ENCODE results near the gene IFT80.
A peak's percentile ranks its signal among the peaks of the same experiment; 100 is the strongest.

The IFT80 gene

GRCh38 chr3:160343132-160343531 is 55.9 kb downstream of the IFT80 start:
- no peak overlapping the region for H3K4me2 ChIP-seq (ENCODE audit: low read length, poor library complexity, severe bottlenecking)
- H4K91ac ChIP-seq (ENCODE audit: low read length), result no peak overlapping the region
- H3K27ac ChIP-seq (ENCODE audit: low read length, poor library complexity, severe bottlenecking), result no peak overlapping the region
- H3K4me1 ChIP-seq (ENCODE audit: control insufficient read depth, insufficient read depth, low read depth, low read length), result no peaks in the 10 kb centered on the region
- peak; percentile 38 for DNase-seq
- H3K18ac ChIP-seq (ENCODE audit: low read depth in 1 of 2, low read length in 2 of 2), result no peak overlapping the region
- H3K27me3 ChIP-seq (ENCODE audit: control insufficient read depth in 1 of 2, insufficient read depth in 1 of 2, low read length in 2 of 2), result no peaks in the 10 kb centered on the region
- no peak overlapping the region for H3K14ac ChIP-seq (ENCODE audit: low read length in 2 of 2)
- no peak overlapping the region for H2AK5ac ChIP-seq (ENCODE audit: low read length, severe bottlenecking)
- no peak overlapping the region for H3K23ac ChIP-seq (ENCODE audit: low read length in 2 of 2)
- H3K4ac ChIP-seq (ENCODE audit: low read depth in 1 of 2, low read length in 2 of 2), result no peak overlapping the region
- no peak overlapping the region for H2BK12ac ChIP-seq (ENCODE audit: low read length in 2 of 2)
- no peak overlapping the region for H2BK5ac ChIP-seq (ENCODE audit: low read depth, low read length, poor library complexity, severe bottlenecking)
- no peak overlapping the region for H3K9ac ChIP-seq (ENCODE audit: low read length)
- WGBS, result no CpG with 5 or more reads among the region's 1 CpG
- H2BK15ac ChIP-seq (ENCODE audit: low read depth, poor library complexity, severe bottlenecking), result no peak overlapping the region
- H3K4me3 ChIP-seq (ENCODE audit: insufficient read depth in 1 of 2, low read depth in 1 of 2, low read length in 2 of 2), result no peak overlapping the region
- H3K36me3 ChIP-seq (ENCODE audit: control insufficient read depth in 1 of 2, insufficient read depth in 2 of 2, low read depth in 1 of 2, low read length in 2 of 2), result peaks cover 3 to 70% of the 10 kb centered on the region in 2 experiments
- H3K79me1 ChIP-seq (replicated peaks; ENCODE audit: low read length, poor library complexity, severe bottlenecking), result peaks cover 1% of the 10 kb centered on the region
- H2AFZ ChIP-seq (ENCODE audit: low read depth, low read length), result no peak overlapping the region
- H4K8ac ChIP-seq (ENCODE audit: low read length), result no peak overlapping the region
- peaks cover 4% of the 10 kb centered on the region for H3K9me3 ChIP-seq (ENCODE audit: control insufficient read depth, low read length)
- H2BK120ac ChIP-seq (ENCODE audit: low read depth, low read length), result no peak overlapping the region

- peaks cover 1% of the 10 kb centered on the region for H3K79me1 ChIP-seq (replicated peaks; ENCODE audit: low read length, poor library complexity, severe bottlenecking)
- H3K36me3 ChIP-seq (ENCODE audit: control insufficient read depth in 1 of 2, insufficient read depth in 2 of 2, low read depth in 1 of 2, low read length in 2 of 2), result peaks cover 2 to 53% of the 10 kb centered on the region in 2 experiments
- no peak overlapping the region for H2AFZ ChIP-seq (ENCODE audit: low read depth, low read length)
- no peak overlapping the region for H3K18ac ChIP-seq (ENCODE audit: low read depth in 1 of 2, low read length in 2 of 2)
- H3K9ac ChIP-seq (ENCODE audit: low read length), result no peak overlapping the region
- H2AK5ac ChIP-seq (ENCODE audit: low read length, severe bottlenecking), result no peak overlapping the region
- H3K14ac ChIP-seq (ENCODE audit: low read length in 2 of 2), result no peak overlapping the region
- H2BK5ac ChIP-seq (ENCODE audit: low read depth, low read length, poor library complexity, severe bottlenecking), result peak overlapping the region; percentile 25
- H3K4ac ChIP-seq (ENCODE audit: low read depth in 1 of 2, low read length in 2 of 2), result no peak overlapping the region
- DNase-seq, result no peak
- 100% methylated on average over 2 of the region's 2 CpGs for WGBS
- H3K9me3 ChIP-seq (ENCODE audit: control insufficient read depth, low read length), result peaks cover 10% of the 10 kb centered on the region
- no peak overlapping the region for H3K4me2 ChIP-seq (ENCODE audit: low read length, poor library complexity, severe bottlenecking)
- H2BK15ac ChIP-seq (ENCODE audit: low read depth, poor library complexity, severe bottlenecking), result no peak overlapping the region
- no peak overlapping the region for H4K91ac ChIP-seq (ENCODE audit: low read length)
- no peak overlapping the region for H4K8ac ChIP-seq (ENCODE audit: low read length)
- H3K27ac ChIP-seq (ENCODE audit: low read length, poor library complexity, severe bottlenecking), result no peak overlapping the region
- no peaks in the 10 kb centered on the region for H3K27me3 ChIP-seq (ENCODE audit: control insufficient read depth in 1 of 2, insufficient read depth in 1 of 2, low read length in 2 of 2)
- no peak overlapping the region for H2BK120ac ChIP-seq (ENCODE audit: low read depth, low read length)
- no peaks in the 10 kb centered on the region for H3K4me1 ChIP-seq (ENCODE audit: control insufficient read depth, insufficient read depth, low read depth, low read length)
- H3K23ac ChIP-seq (ENCODE audit: low read length in 2 of 2), result peak overlapping the region in 1 of 2 experiments; percentile 74
- no peak overlapping the region for H3K4me3 ChIP-seq (ENCODE audit: insufficient read depth in 1 of 2, low read depth in 1 of 2, low read length in 2 of 2)
- H2BK12ac ChIP-seq (ENCODE audit: low read length in 2 of 2), result no peak overlapping the region
These were observed 58.7 kb downstream of the IFT80 start for GRCh38 chr3:160340351-160340750.

GRCh38 chr3:160331127-160331937 is 67.7 kb downstream of the IFT80 start:
- 42% methylated on average over 3 of the region's 3 CpGs for WGBS
- H3K4me3 ChIP-seq (ENCODE audit: insufficient read depth in 1 of 2, low read depth in 1 of 2, low read length in 2 of 2), result no peak overlapping the region
- peak; percentile 84 for DNase-seq

GRCh38 chr3:160330690-160331089 is 68.3 kb downstream of the IFT80 start:
- Histone ChIP-seq H3K4me3 (ENCODE audit: insufficient read depth in 1 of 2, low read depth in 1 of 2, low read length in 2 of 2) (no peak overlapping the region), H3K18ac (ENCODE audit: low read depth in 1 of 2, low read length in 2 of 2) (no peak overlapping the region), H3K14ac (ENCODE audit: low read length in 2 of 2) (no peak overlapping the region), H3K4ac (ENCODE audit: low read depth in 1 of 2, low read length in 2 of 2) (no peak overlapping the region), H2AFZ (ENCODE audit: low read depth, low read length) (no peak overlapping the region), H3K27me3 (ENCODE audit: control insufficient read depth in 1 of 2, insufficient read depth in 1 of 2, low read length in 2 of 2) (no peaks in the 10 kb centered on the region), H2BK12ac (ENCODE audit: low read length in 2 of 2) (no peak overlapping the region), H2AK5ac (ENCODE audit: low read length, severe bottlenecking) (no peak overlapping the region), H2BK120ac (ENCODE audit: low read depth, low read length) (peak overlapping the region; percentile 27), H3K4me2 (ENCODE audit: low read length, poor library complexity, severe bottlenecking) (no peak overlapping the region), H3K36me3 (ENCODE audit: control insufficient read depth in 1 of 2, insufficient read depth in 2 of 2, low read depth in 1 of 2, low read length in 2 of 2) (peaks cover 0 to 36% of the 10 kb centered on the region in 2 experiments), H3K27ac (ENCODE audit: low read length, poor library complexity, severe bottlenecking) (no peak overlapping the region), H3K79me1 (replicated peaks; ENCODE audit: low read length, poor library complexity, severe bottlenecking) (no peaks in the 10 kb centered on the region), H2BK15ac (ENCODE audit: low read depth, poor library complexity, severe bottlenecking) (no peak overlapping the region), H4K8ac (ENCODE audit: low read length) (no peak overlapping the region), H2BK5ac (ENCODE audit: low read depth, low read length, poor library complexity, severe bottlenecking) (no peak overlapping the region), H3K4me1 (ENCODE audit: control insufficient read depth, insufficient read depth, low read depth, low read length) (no peaks in the 10 kb centered on the region), H3K23ac (ENCODE audit: low read length in 2 of 2) (no peak overlapping the region), H3K9me3 (ENCODE audit: control insufficient read depth, low read length) (no peaks in the 10 kb centered on the region), H3K9ac (ENCODE audit: low read length) (peak overlapping the region; percentile 68), H4K91ac (ENCODE audit: low read length) (no peak overlapping the region)
- no peak for DNase-seq

More at GRCh38 chr3:160331127-160331937, 67.7 kb downstream of the IFT80 start:
- H2BK15ac ChIP-seq (ENCODE audit: low read depth, poor library complexity, severe bottlenecking), result no peak overlapping the region
- no peak overlapping the region for H3K4me2 ChIP-seq (ENCODE audit: low read length, poor library complexity, severe bottlenecking)
- no peak overlapping the region for H3K4ac ChIP-seq (ENCODE audit: low read depth in 1 of 2, low read length in 2 of 2)
- no peak overlapping the region for H2AFZ ChIP-seq (ENCODE audit: low read depth, low read length)
- no peaks in the 10 kb centered on the region for H3K4me1 ChIP-seq (ENCODE audit: control insufficient read depth, insufficient read depth, low read depth, low read length)
- H4K8ac ChIP-seq (ENCODE audit: low read length), result no peak overlapping the region
- H3K14ac ChIP-seq (ENCODE audit: low read length in 2 of 2), result no peak overlapping the region
- no peak overlapping the region for H2AK5ac ChIP-seq (ENCODE audit: low read length, severe bottlenecking)
- H4K91ac ChIP-seq (ENCODE audit: low read length), result no peak overlapping the region
- H3K36me3 ChIP-seq (ENCODE audit: control insufficient read depth in 1 of 2, insufficient read depth in 2 of 2, low read depth in 1 of 2, low read length in 2 of 2), result peaks cover 0 to 36% of the 10 kb centered on the region in 2 experiments
- no peaks in the 10 kb centered on the region for H3K9me3 ChIP-seq (ENCODE audit: control insufficient read depth, low read length)
- H3K18ac ChIP-seq (ENCODE audit: low read depth in 1 of 2, low read length in 2 of 2), result no peak overlapping the region
- H2BK12ac ChIP-seq (ENCODE audit: low read length in 2 of 2), result no peak overlapping the region
- H3K23ac ChIP-seq (ENCODE audit: low read length in 2 of 2), result no peak overlapping the region
- H3K9ac ChIP-seq (ENCODE audit: low read length), result peak overlapping the region; percentile 68
- H3K27ac ChIP-seq (ENCODE audit: low read length, poor library complexity, severe bottlenecking), result no peak overlapping the region
- no peaks in the 10 kb centered on the region for H3K79me1 ChIP-seq (replicated peaks; ENCODE audit: low read length, poor library complexity, severe bottlenecking)
- H2BK5ac ChIP-seq (ENCODE audit: low read depth, low read length, poor library complexity, severe bottlenecking), result no peak overlapping the region
- H3K27me3 ChIP-seq (ENCODE audit: control insufficient read depth in 1 of 2, insufficient read depth in 1 of 2, low read length in 2 of 2), result no peaks in the 10 kb centered on the region
- H2BK120ac ChIP-seq (ENCODE audit: low read depth, low read length), result no peak overlapping the region

All from mesenchymal stem cell (in vitro differentiated cells and primary cell).